Central memory CD8-positive, alpha-beta T cell (primary cell): ENCODE results near the gene PRR7.
A peak's percentile ranks its signal among the peaks of the same experiment; 100 is the strongest.

ENCODE experiments used
- ATAC-seq: fragments of 150-1000 bp; cut with Tn5 transposase; replicated peaks from 2 replicates; pipeline ENCODE4 v1.10.0; 2022; ENCODE audit warnings: mild to moderate bottlenecking, moderate FRiP score, moderate number of reproducible peaks; ENCODE audit not compliant: poor library complexity, severe bottlenecking; ENCODE audit errors: extremely low read depth
- DNase-seq, 2 donors: peaks; one replicate each; pipeline ENCODE4 v3.0.0; 2021; ENCODE audit warnings: low spot score in 2 of 2
- H3K27ac Mint-ChIP-seq: one replicate; pipeline ENCODE4 v1.8.0; 2022; ENCODE audit warnings: low read depth, mild to moderate bottlenecking, moderate library complexity, mixed read lengths
- H3K27me3 Mint-ChIP-seq: one replicate; pipeline ENCODE4 v1.8.0; 2022; ENCODE audit warnings: mixed read lengths
- H3K36me3 Mint-ChIP-seq: one replicate; pipeline ENCODE4 v1.8.0; 2022; ENCODE audit warnings: mild to moderate bottlenecking, moderate library complexity, mixed read lengths; ENCODE audit not compliant: insufficient read depth
- H3K4me1 Mint-ChIP-seq: one replicate; pipeline ENCODE4 v1.8.0; 2022; ENCODE audit warnings: mixed read lengths
- H3K4me3 Mint-ChIP-seq: one replicate; pipeline ENCODE4 v1.8.0; 2022; ENCODE audit warnings: mild to moderate bottlenecking, moderate library complexity, mixed read lengths
- H3K9me3 Mint-ChIP-seq: one replicate; pipeline ENCODE4 v1.8.0; 2022; ENCODE audit warnings: mixed read lengths

Gene PRR7

GRCh38 chr5:177494346-177495195 lies 48.0 kb downstream of the PRR7 start:
- Mint-ChIP-seq H3K27ac (no peak overlapping the region), H3K27me3 (no peaks in the 10 kb centered on the region), H3K4me3 (no peak overlapping the region)

DNA sequence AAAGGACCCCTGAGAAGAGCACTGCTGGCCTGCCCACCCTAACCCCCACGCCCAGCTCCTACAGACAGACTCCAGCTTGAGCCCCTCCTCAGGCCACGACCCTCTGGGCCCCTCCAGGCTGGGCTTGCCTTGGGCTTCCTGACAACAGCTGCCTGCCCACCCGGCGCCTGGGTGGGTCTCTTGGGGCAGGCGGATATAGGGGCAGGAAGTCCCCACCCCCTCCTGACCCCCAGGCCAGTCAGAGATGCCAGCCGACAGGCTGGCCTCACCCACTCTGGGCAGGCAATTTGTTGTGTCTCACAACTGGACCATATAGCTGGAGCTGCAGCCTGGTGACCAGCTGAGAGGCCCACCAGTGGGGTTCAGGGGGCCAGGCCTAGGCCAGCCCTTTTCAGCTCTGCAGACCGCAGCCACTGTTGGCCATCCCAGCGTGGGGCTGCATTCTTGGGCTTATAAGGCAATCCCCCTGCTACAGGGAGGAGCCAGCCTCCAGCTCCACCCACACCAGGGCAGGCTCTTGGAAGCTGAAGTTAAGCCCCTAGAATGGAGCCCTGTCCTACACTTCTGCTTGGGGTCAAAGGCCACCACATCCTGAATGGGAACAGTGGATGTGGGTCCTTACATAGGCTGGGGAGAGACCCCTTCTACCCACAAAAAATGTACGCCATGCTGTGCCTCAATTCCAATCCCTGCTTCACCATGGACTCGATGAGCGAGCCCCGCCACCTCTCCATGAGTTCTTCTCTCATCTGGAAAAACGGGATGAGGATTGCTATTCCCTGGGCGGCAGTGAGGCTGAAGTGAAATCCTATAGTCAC lies 48.8 kb downstream of the PRR7 start:
- no peaks in the 10 kb centered on the region for H3K9me3 Mint-ChIP-seq
- no peak overlapping the region for H3K27ac Mint-ChIP-seq
- H3K4me3 Mint-ChIP-seq, result peak overlapping the region; percentile 80
- no peak for ATAC-seq
- DNase-seq, result no peak
- H3K4me1 Mint-ChIP-seq, result peaks cover 33% of the 10 kb centered on the region
- no peaks in the 10 kb centered on the region for H3K27me3 Mint-ChIP-seq
- H3K36me3 Mint-ChIP-seq, result peaks cover 3% of the 10 kb centered on the region

More at GRCh38 chr5:177494346-177495195, 48.0 kb downstream of the PRR7 start:
- DNase-seq (no peak), ATAC-seq (no peak)
- Mint-ChIP-seq H3K9me3 (no peaks in the 10 kb centered on the region), H3K36me3 (peaks cover 3% of the 10 kb centered on the region), H3K4me1 (peaks cover 30% of the 10 kb centered on the region)

- Mint-ChIP-seq H3K4me1 (peaks cover 39% of the 10 kb centered on the region), H3K27ac (no peak overlapping the region), H3K9me3 (no peaks in the 10 kb centered on the region), H3K4me3 (peak overlapping the region; percentile 80), H3K27me3 (no peaks in the 10 kb centered on the region), H3K36me3 (peaks cover 3% of the 10 kb centered on the region)
- ATAC-seq (no peak), DNase-seq (no peak)
Observed at GRCh38 chr5:177496070-177496726, 49.6 kb downstream of the PRR7 start.

DNA sequence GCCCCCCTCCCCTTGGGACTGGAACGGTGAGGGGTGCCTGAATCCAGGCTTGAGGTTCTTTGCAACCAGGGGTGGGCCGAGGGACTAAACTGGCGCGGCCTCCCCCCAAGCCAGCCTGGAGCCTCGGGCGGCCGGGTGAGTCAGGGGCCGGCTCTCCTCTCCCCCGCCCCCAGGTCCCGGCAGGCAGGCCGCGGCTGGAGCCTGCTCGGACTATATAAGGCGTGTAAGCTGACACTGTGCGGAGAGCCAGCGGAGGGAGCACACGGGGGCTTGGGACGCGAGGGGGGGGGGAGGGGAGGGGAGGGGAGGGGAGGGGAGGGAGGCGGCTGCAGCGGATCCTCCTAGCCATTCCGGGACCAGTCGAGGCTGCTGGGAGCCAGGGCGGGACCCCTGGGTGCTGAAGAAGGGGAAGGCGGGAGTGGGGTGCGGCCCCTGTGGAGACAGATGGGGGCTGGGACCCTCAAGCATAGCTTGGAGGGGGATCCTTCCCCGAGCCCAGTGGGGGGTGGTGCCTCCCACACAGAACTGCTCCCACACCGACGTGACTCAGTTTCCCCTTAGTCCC lies 50.2 kb downstream of the PRR7 start:
- DNase-seq (no peak), ATAC-seq (no peak)
- H3K27me3 Mint-ChIP-seq, result no peaks in the 10 kb centered on the region
- peak overlapping the region; percentile 80 for H3K4me3 Mint-ChIP-seq
- H3K27ac Mint-ChIP-seq, result no peak overlapping the region
- H3K9me3 Mint-ChIP-seq, result no peaks in the 10 kb centered on the region
- H3K4me1 Mint-ChIP-seq, result peaks cover 39% of the 10 kb centered on the region
- H3K36me3 Mint-ChIP-seq, result peaks cover 3% of the 10 kb centered on the region

DNA sequence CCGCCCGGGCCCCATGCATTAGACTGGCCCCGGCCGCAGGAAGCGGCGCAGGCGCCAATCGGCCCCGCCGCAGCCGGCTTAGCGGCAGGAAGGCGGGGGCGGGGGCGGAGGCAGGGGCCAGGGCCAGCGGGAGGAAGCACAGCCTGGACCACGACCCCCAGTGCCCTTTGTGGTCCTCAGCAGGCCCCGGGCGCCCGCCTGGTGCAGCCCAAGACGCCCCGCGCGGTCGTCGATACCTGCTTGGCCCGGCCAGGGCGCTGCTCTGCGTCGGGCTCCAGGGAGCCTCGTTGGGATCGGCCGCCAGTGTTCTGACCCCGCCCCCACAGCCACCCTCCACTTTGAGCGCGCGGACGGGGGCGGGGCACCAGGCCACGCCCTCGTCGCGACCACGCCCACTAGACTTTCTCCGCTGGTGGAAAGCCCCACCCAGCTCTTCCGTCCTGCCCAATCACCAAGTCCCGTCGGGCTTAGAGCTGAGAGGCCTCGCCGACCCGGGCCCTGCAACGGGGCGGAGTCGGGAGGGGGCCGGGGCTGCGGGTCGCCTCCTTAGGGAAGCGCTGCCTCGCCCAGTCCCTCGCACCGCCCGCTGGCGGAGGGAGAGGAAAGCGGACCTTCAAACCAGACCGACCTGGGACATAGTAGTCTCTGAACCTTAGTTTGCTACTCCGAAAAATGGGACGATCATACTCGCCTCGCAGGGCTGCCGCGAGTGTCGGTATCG lies 50.8 kb downstream of the PRR7 start, which contains the start of gene PDLIM7:
PDLIM7 (minus strand) TSS at position 313 of the 721 bp plus-strand sequence. CDS start 1,092 bp downstream, outside the sequence.
- Mint-ChIP-seq H3K36me3 (peaks cover 2% of the 10 kb centered on the region), H3K27me3 (no peaks in the 10 kb centered on the region), H3K27ac (no peak within 1 kb of the TSS), H3K9me3 (no peaks in the 10 kb centered on the region), H3K4me1 (peaks cover 39% of the 10 kb centered on the region), H3K4me3 (peak within 1 kb of the TSS; percentile 80)
- DNase-seq (peak; percentile 86 to 87), ATAC-seq (peak; percentile 78)

DNA sequence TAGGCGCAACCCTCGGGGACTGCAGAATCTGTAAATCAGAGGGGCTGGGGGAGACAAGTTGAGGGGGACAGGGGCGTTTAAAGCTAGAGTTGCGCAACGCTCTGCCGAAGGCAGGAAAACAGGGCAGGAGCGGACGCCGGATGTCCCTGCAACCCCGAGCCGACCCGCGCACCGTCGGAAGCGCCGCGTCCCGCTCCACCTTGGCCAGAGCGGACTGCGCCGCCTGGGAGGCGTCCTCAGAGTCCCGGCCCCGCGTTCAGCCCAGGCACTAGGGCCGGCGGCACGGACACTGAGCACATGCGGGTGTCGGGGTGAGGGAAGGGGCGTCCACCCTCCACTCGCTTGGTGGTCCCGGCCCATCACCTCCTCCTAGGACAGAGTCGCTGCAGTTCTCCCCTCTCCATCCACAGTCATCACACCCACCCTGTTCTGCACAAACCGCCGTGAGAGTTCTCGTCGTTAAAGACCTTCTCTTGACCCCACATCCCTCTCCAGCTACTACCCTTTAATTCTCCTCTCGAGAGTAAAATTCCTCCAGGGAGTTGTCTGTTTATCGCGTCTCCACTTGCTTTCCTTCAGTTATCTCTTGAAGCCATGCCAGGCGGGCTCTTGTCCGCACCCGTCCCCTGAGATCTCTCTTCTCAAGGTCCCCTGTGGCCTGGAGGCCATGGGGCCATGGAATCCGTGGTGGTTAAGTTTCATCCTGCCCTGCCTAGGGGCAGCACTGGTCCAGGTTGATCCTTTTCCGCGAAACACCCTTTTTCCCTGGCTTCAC lies 51.6 kb downstream of the PRR7 start:
- no peaks in the 10 kb centered on the region for H3K27me3 Mint-ChIP-seq
- H3K36me3 Mint-ChIP-seq, result peaks cover 2% of the 10 kb centered on the region
- peak; percentile 4 for ATAC-seq
- DNase-seq, result no peak
- H3K9me3 Mint-ChIP-seq, result no peaks in the 10 kb centered on the region
- peaks cover 33% of the 10 kb centered on the region for H3K4me1 Mint-ChIP-seq
- H3K4me3 Mint-ChIP-seq, result peak overlapping the region; percentile 80
- peak overlapping the region; percentile 13 for H3K27ac Mint-ChIP-seq

DNA sequence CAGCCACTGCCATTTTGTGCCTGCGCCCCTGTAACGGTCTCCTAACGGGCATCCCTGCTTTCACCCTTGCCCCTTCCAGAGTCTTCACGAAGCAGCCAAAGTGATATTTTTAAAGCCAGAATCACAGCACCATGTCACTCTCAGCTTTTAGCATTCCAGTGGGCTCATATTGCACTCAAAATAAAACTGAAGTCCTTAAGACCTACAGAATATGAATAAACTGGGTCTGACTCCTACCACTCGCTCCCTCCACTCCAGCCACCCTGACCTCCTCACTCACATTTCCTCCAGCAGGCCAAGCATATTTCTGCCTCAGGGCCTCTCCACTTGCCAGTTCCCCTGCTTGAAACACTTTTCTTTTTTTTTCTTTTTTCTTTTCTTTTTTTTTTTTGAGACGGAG lies 53.2 kb downstream of the PRR7 start:
- peaks cover 2% of the 10 kb centered on the region for H3K36me3 Mint-ChIP-seq
- no peak overlapping the region for H3K27ac Mint-ChIP-seq
- H3K4me3 Mint-ChIP-seq, result peak overlapping the region; percentile 43
- DNase-seq, result no peak
- no peaks in the 10 kb centered on the region for H3K9me3 Mint-ChIP-seq
- no peaks in the 10 kb centered on the region for H3K27me3 Mint-ChIP-seq
- H3K4me1 Mint-ChIP-seq, result peaks cover 32% of the 10 kb centered on the region
- ATAC-seq, result no peak

- peak; percentile 66 to 83 for DNase-seq
- no peak overlapping the region for H3K4me3 Mint-ChIP-seq
- H3K36me3 Mint-ChIP-seq, result peaks cover 6% of the 10 kb centered on the region
- ATAC-seq, result no peak
- H3K27me3 Mint-ChIP-seq, result no peaks in the 10 kb centered on the region
- no peaks in the 10 kb centered on the region for H3K9me3 Mint-ChIP-seq
- H3K27ac Mint-ChIP-seq, result no peak overlapping the region
- peaks cover 31% of the 10 kb centered on the region for H3K4me1 Mint-ChIP-seq
Observed at GRCh38 chr5:177500685-177501522, 54.3 kb downstream of the PRR7 start.

GRCh38 chr5:177501874-177502678 lies 55.5 kb downstream of the PRR7 start:
- Mint-ChIP-seq H3K4me1 (peaks cover 25% of the 10 kb centered on the region), H3K27me3 (no peaks in the 10 kb centered on the region), H3K36me3 (peaks cover 6% of the 10 kb centered on the region), H3K4me3 (no peak overlapping the region), H3K27ac (peak overlapping the region; percentile 58), H3K9me3 (no peaks in the 10 kb centered on the region)
- no peak for ATAC-seq
- DNase-seq, result no peak

DNA sequence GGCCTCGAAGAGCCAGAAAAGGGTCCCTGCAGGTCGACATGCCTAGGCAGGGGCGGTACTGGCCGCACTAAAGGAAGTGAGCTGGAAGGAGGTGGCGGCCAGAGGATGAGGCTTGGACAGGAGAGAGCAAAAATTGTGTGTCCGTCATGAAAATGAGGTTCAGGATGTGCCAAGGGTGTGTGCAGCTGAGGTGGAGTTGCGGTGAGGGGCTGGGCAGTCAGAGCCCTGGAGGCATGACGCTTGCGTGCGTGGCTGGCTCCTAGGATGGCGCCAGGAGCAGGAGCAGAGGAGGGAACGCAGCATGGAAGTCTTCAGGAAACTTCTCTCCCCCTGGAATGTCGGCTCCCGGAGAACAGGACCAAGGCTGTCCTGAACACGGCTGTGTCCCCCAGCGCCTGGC lies 56.3 kb downstream of the PRR7 start:
- DNase-seq (no peak), ATAC-seq (no peak)
- no peaks in the 10 kb centered on the region for H3K27me3 Mint-ChIP-seq
- H3K4me3 Mint-ChIP-seq, result no peak overlapping the region
- H3K4me1 Mint-ChIP-seq, result peaks cover 21% of the 10 kb centered on the region
- H3K9me3 Mint-ChIP-seq, result no peaks in the 10 kb centered on the region
- H3K36me3 Mint-ChIP-seq, result peaks cover 6% of the 10 kb centered on the region
- H3K27ac Mint-ChIP-seq, result peak overlapping the region; percentile 33
